Lung (tissue), 12 donors: ENCODE results near the gene ORC2. TPM values are rescaled to one million over a fixed set of nuclear protein-coding genes. Genes with fewer than 3 reads are reported as not detected.

Experiments used
- ATAC-seq: fragments of 200-7000 bp; cut with Tn5 transposase; one replicate; pipeline ENCODE4 v1.9.1; 2020; ENCODE audit warnings: moderate number of reproducible peaks; ENCODE audit not compliant: insufficient read depth, low FRiP score
- DNase-seq, 3 donors: peaks; one replicate each; pipeline ENCODE4 v3.0.0-alpha.2; 2013 to 2017
- H3K27ac ChIP-seq, 2 donors: one replicate each; pipeline ENCODE4 v1.5.1; 2013; ENCODE audit warnings: mild to moderate bottlenecking in 2 of 2, moderate library complexity in 2 of 2, control low read depth in 1 of 2, inconsistent platforms in 1 of 2, low read depth in 1 of 2, low read length in 1 of 2
- H3K27me3 ChIP-seq, 3 donors: one replicate each; pipeline ENCODE4 v1.5.1; 2013; ENCODE audit warnings: low read length in 2 of 3; ENCODE audit not compliant: control insufficient read depth in 3 of 3, insufficient read depth in 3 of 3
- H3K36me3 ChIP-seq, 4 donors: one replicate each; pipeline ENCODE4 v1.5.1; 2013; ENCODE audit warnings: low read length in 4 of 4, mild to moderate bottlenecking in 1 of 4, moderate library complexity in 1 of 4; ENCODE audit not compliant: control insufficient read depth in 4 of 4, insufficient read depth in 4 of 4
- H3K4me1 ChIP-seq, 5 donors: one replicate each; pipeline ENCODE4 v1.5.1; 2013; ENCODE audit warnings: low read length in 5 of 5, mild to moderate bottlenecking in 2 of 5, moderate library complexity in 1 of 5; ENCODE audit not compliant: control insufficient read depth in 5 of 5, insufficient read depth in 5 of 5
- H3K4me3 ChIP-seq: one replicate; pipeline ENCODE4 v1.5.1; 2013; ENCODE audit warnings: mild to moderate bottlenecking, control low read depth, moderate library complexity
- H3K9ac ChIP-seq, 2 donors: one replicate each; pipeline ENCODE4 v1.5.1; 2013; ENCODE audit warnings: low read length in 2 of 2, control low read depth in 1 of 2; ENCODE audit not compliant: insufficient read depth in 1 of 2
- H3K9me3 ChIP-seq, 4 donors: one replicate each; pipeline ENCODE4 v1.5.1; 2013; ENCODE audit warnings: low read length in 3 of 4, mild to moderate bottlenecking in 1 of 4, moderate library complexity in 1 of 4; ENCODE audit not compliant: control insufficient read depth in 4 of 4, insufficient read depth in 3 of 4
- CTCF ChIP-seq: IDR thresholded peaks from 2 replicates; pipeline ENCODE4 v1.5.1; 2012; ENCODE audit warnings: mild to moderate bottlenecking; ENCODE audit errors: control extremely low read depth, extremely low read depth
- WGBS, 2 donors: extraction: QIAGEN DNeasy Blood & Tissue Kit; methylation state at CpG; one replicate each; pipeline ENCODE4 v1.1.7; 2013; 5-methylcytosine and 5-hydroxymethylcytosine counted together
- polyA plus RNA-seq, 2 donors: library from polyadenylated mRNA; stranded (reverse); fragments of 200-250 nt; gene quantifications; one replicate each; pipeline ENCODE4 v1.2.1, GENCODE V29; 2013
- total RNA-seq, 2 donors: library from RNA; depleted of rRNA in 1 of 2; stranded (reverse); fragments of >200 nt in 1 of 2; gene quantifications; one replicate each; pipeline ENCODE4 v1.2.1, GENCODE V29; 2014 to 2021
- donor health status: control.
- donor health status: control.
- donor health status: Bipolar disorder and iron deficiency.
- donor health status: healthy.
- donor health status: DM: yes; HTN: yes; CAD: no.

Gene ORC2
- total and polyA plus RNA-seq, 4 donors = 6.0 to 34.8 (median 16.4) TPM

- peaks cover 16 to 52% (median 33%) of the 10 kb centered on the region in 4 donors for H3K36me3 ChIP-seq
- peaks cover 0 to 5% (median 0%) of the 10 kb centered on the region in 5 donors for H3K4me1 ChIP-seq
- H3K27me3 ChIP-seq = no peaks in the 10 kb centered on the region
- no peak for TF ChIP-seq CTCF
- no peak overlapping the region for H3K27ac ChIP-seq
- no peak for DNase-seq
- WGBS, 2 donors = 93 to 94% methylated on average over 2 of the region's 2 CpGs
- no peak overlapping the region for H3K4me3 ChIP-seq
- H3K9ac ChIP-seq = no peak overlapping the region
- no peak for ATAC-seq
- H3K9me3 ChIP-seq = no peaks in the 10 kb centered on the region
Measured at GRCh38 chr2:200878289-200878880, 85.1 kb downstream of the ORC2 start.

DNA sequence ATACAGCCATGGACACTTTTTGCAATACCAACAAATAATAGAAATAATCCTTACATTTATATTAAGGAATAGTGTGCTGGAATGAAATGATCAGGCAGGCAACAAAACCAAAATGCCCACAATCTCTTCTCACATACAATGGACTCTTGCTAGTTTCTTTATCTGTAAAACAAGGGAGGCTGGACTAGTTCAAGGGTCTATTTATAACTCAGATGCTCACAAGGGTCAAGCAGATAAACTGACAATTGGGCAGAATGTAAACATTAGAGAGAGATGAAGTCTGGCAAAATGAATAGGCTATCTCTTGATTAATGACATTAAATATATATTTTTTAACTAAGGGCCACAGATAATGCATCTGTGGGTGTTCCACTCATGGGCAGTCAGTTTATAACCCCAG lies 86.0 kb downstream of the ORC2 start:
- no peak overlapping the region for H3K4me3 ChIP-seq
- H3K9me3 ChIP-seq = no peaks in the 10 kb centered on the region
- H3K9ac ChIP-seq = no peak overlapping the region
- peaks cover 19 to 48% (median 32%) of the 10 kb centered on the region in 4 donors for H3K36me3 ChIP-seq
- ATAC-seq (no peak), DNase-seq (no peak)
- H3K27me3 ChIP-seq = no peaks in the 10 kb centered on the region
- H3K4me1 ChIP-seq = peaks cover 0 to 5% (median 0%) of the 10 kb centered on the region in 5 donors
- TF ChIP-seq CTCF = no peak
- no peak overlapping the region for H3K27ac ChIP-seq

- Histone ChIP-seq H3K9me3 (no peaks in the 10 kb centered on the region), H3K27me3 (no peaks in the 10 kb centered on the region), H3K4me3 (no peak overlapping the region), H3K27ac (no peak overlapping the region), H3K9ac (no peak overlapping the region), H3K36me3 (peaks cover 10 to 32% (median 22%) of the 10 kb centered on the region in 4 donors), H3K4me1 (peaks cover 0 to 7% (median 0%) of the 10 kb centered on the region in 5 donors)
- DNase-seq (no peak), ATAC-seq (no peak)
- WGBS, 2 donors = 97 to 98% methylated on average over 6 of the region's 6 CpGs
- no peak for TF ChIP-seq CTCF
Measured at GRCh38 chr2:200873560-200873959, 89.9 kb downstream of the ORC2 start.

DNA sequence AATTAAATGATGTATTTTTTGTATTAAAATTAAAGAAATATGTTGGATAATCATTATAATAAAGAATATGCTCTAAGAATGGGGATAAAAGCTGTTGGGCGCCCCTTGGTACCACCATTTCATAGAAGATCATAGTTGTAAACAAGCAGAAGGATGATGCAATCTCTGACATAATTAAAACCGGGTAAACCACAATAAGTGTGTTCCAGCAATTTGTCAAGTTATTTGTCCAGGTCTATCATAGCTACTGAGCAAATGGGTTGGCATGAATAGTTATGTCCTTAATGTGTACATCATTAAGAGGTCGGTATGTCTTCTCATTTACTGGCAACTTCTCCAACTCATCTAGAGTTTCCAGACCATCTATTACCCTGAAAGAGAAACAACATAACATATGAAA lies 92.3 kb downstream of the ORC2 start:
- no peak for TF ChIP-seq CTCF
- H3K36me3 ChIP-seq = peaks cover 6 to 23% (median 16%) of the 10 kb centered on the region in 4 donors
- 62 to 70% methylated on average over 3 of the region's 3 CpGs for WGBS, 2 donors

More for the DNA sequence above, 92.3 kb downstream of the ORC2 start:
- H3K4me1 ChIP-seq = peaks cover 0 to 9% (median 3%) of the 10 kb centered on the region in 5 donors
- no peak overlapping the region for H3K9ac ChIP-seq
- ATAC-seq = no peak
- no peak overlapping the region for H3K27ac ChIP-seq
- no peaks in the 10 kb centered on the region for H3K9me3 ChIP-seq
- no peak overlapping the region for H3K4me3 ChIP-seq
- no peaks in the 10 kb centered on the region for H3K27me3 ChIP-seq
- no peak for DNase-seq
